ENCODE results near the gene BOC. TPM values are rescaled to one million over a fixed set of nuclear protein-coding genes. Genes with fewer than 3 reads are reported as not detected.
A peak's percentile ranks its signal among the peaks of the same experiment; 100 is the strongest.

The BOC gene
- total RNA-seq, 1 experiment from 2014 or later, result 7.3 TPM

DNA sequence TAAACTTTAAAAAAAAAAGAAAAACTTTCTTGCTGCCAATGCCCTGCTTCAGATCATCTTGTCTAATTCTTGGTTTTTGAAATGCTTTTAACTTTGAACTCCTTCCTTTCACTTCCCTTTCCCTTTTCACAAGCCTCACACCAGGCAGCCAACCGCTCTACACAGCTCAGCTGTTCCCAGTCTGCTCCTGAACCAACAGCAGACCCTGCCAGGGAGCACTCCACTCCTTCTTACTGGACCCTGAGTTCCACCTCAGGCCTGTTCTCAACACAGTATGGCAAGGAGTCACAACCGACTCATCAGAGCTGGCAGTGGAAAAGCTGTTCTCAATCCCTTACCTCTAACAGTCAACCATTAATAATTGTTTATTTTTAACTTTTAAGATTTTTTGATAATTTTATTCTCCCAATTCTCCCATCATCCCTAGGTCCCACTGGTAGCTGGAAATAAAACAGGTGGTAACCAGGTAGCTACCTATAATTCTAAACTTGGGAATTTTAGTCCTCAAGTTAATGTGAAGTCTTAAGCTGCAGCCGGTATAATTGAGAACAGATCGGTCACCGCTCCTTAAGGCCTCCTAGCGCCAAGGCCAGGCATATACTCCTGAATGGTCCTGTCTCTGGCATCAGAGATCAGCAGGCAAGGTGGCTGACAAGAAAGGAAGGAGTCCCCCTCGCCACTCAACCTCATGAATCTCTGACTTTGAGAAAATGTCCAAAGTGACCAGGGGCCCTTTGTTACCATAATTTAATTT, 43.9 kb downstream of the BOC start:
- DNase-seq, result peak; percentile 15
- Histone ChIP-seq H3K9me2 (replicated peaks; ENCODE audit: low read length) (no peaks in the 10 kb centered on the region), H3K4me3 (ENCODE audit: low read length) (no peak overlapping the region), H2AFZ (ENCODE audit: low read length) (no peak overlapping the region), H3K9ac (ENCODE audit: low read length) (no peak overlapping the region), H3K9me3 (ENCODE audit: low read length) (no peaks in the 10 kb centered on the region), H3K36me3 (ENCODE audit: low read depth, low read length) (no peaks in the 10 kb centered on the region), H3K4me2 (ENCODE audit: low read length) (no peak overlapping the region), H3K79me2 (ENCODE audit: low read length) (no peaks in the 10 kb centered on the region), H4K20me1 (ENCODE audit: low read length) (no peaks in the 10 kb centered on the region), H3K27ac (ENCODE audit: low read length) (no peak overlapping the region), H3F3A (ENCODE audit: low read length, unreplicated experiment) (no peaks in the 10 kb centered on the region), H3K27me3 (ENCODE audit: low read length) (no peaks in the 10 kb centered on the region), H3K4me1 (ENCODE audit: insufficient read depth, low read length) (no peaks in the 10 kb centered on the region)
- peak; percentile 73 for ATAC-seq
- ChIA-PET CTCF (interaction anchor here (0.6 to 1.1 kb wide), 2 partner anchors 34 to 53 kb away, joined by 3 to 6 read pairs; no protein-coding TSS in a partner anchor), POLR2A (ENCODE audit: unreplicated experiment) (interaction anchor here (0.6 to 0.7 kb wide), 2 partner anchors 96 to 369 kb away, joined by 3 read pairs; no protein-coding TSS in a partner anchor)
- TF ChIP-seq EZH2 (IDR thresholded peaks at IDR 0.05; ENCODE audit: low read length, unreplicated experiment), result no peak
- BruUV-seq (replicated peaks), result no TSS peak
- intact Hi-C loops (cut with micrococcal nuclease), result no loop called here

DNA sequence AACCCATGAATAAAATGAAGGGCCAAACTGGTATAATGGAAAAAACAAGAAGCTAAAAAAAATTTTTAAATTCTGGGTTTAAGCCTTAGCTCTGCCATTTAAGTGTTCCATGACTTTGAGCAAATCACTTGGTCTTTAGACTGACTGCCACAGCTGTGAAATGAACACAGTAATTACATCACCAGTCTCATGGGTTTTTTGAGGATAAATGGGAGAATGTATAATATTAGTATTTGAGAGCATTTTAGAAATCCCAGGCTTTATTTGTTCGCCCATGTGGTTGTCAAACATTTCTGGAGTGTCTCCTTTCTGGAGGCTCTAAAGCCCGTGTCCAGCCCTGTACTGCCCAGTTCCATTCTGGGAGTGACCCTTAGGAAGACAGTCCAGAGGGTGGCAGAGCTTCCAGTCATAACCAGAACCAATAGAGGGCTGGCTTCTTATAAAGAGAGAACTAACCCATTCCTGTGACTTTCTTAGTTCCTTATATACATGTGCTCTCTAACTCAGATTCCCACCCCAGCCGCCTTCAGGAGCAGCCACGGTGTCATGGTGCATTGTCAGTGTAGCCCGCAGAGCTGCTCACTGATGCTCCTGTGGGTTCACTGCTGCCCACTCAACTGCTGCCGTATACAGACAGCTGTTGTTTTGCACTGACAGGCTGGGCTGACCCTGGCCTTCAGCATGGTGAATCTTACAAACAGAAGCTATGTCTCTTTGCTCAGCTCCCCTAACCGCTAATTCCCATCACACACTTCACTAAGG, 44.7 kb downstream of the BOC start:
- CTCF ChIA-PET, result interaction anchor here (1.1 kb wide), 1 partner anchor 33 kb away, joined by 3 read pairs; no protein-coding TSS in a partner anchor
- no peaks in the 10 kb centered on the region for H3K4me1 ChIP-seq (ENCODE audit: insufficient read depth, low read length)
- H3K36me3 ChIP-seq (ENCODE audit: low read depth, low read length), result no peaks in the 10 kb centered on the region
- no peaks in the 10 kb centered on the region for H3K79me2 ChIP-seq (ENCODE audit: low read length)
- no peak overlapping the region for H2AFZ ChIP-seq (ENCODE audit: low read length)
- DNase-seq, result no peak
- H4K20me1 ChIP-seq (ENCODE audit: low read length), result no peaks in the 10 kb centered on the region
- intact Hi-C loops (cut with micrococcal nuclease), result no loop called here
- no peaks in the 10 kb centered on the region for H3K9me2 ChIP-seq (replicated peaks; ENCODE audit: low read length)
- TF ChIP-seq EZH2 (IDR thresholded peaks at IDR 0.05; ENCODE audit: low read length, unreplicated experiment), result no peak
- no peak for TF ChIP-seq EZH2phosphoT487 (IDR thresholded peaks at IDR 0.05; ENCODE audit: borderline replicate concordance, low read length)
- no peaks in the 10 kb centered on the region for H3F3A ChIP-seq (ENCODE audit: low read length, unreplicated experiment)
- H3K27me3 ChIP-seq (ENCODE audit: low read length), result no peaks in the 10 kb centered on the region
- BruUV-seq (replicated peaks), result no TSS peak
- H3K9ac ChIP-seq (ENCODE audit: low read length), result no peak overlapping the region
- H3K4me3 ChIP-seq (ENCODE audit: low read length), result no peak overlapping the region
- no peaks in the 10 kb centered on the region for H3K9me3 ChIP-seq (ENCODE audit: low read length)
- no peak overlapping the region for H3K4me2 ChIP-seq (ENCODE audit: low read length)
- no peak overlapping the region for H3K27ac ChIP-seq (ENCODE audit: low read length)
- POLR2A ChIA-PET (ENCODE audit: unreplicated experiment), result interaction anchor here (0.6 to 0.7 kb wide), 2 partner anchors 97 to 369 kb away, joined by 3 read pairs; no protein-coding TSS in a partner anchor
- no peak for ATAC-seq

DNA sequence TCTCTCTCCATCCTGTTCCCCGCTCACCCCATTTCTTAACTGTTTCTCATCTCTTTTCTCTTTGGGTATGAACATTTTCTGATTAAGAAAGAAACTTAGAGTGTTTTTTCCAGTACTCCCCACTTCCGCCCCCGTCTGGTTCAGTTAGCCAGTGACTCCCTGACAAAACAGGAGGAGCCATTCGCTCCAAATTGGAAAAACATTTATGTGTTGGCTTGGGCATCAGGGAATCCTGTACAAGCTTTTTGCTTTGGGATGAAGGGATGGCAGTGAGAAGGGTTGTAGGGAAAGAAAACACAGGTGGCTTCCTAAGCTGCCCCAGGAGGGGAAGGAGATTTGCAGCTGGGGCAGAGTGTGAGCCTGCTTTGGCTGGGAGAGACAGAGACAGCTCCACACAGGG, 47.0 kb downstream of the BOC start:
- Histone ChIP-seq H3K79me2 (ENCODE audit: low read length) (no peaks in the 10 kb centered on the region), H4K20me1 (ENCODE audit: low read length) (no peaks in the 10 kb centered on the region), H3K4me3 (ENCODE audit: low read length) (no peak overlapping the region), H3F3A (ENCODE audit: low read length, unreplicated experiment) (no peaks in the 10 kb centered on the region), H3K9ac (ENCODE audit: low read length) (no peak overlapping the region), H3K27me3 (ENCODE audit: low read length) (no peaks in the 10 kb centered on the region), H3K9me2 (replicated peaks; ENCODE audit: low read length) (no peaks in the 10 kb centered on the region), H2AFZ (ENCODE audit: low read length) (no peak overlapping the region), H3K36me3 (ENCODE audit: low read depth, low read length) (no peaks in the 10 kb centered on the region), H3K4me2 (ENCODE audit: low read length) (no peak overlapping the region), H3K27ac (ENCODE audit: low read length) (no peak overlapping the region), H3K9me3 (ENCODE audit: low read length) (no peaks in the 10 kb centered on the region), H3K4me1 (ENCODE audit: insufficient read depth, low read length) (no peaks in the 10 kb centered on the region)
- ATAC-seq, result no peak
- TF ChIP-seq, protein P1, sequence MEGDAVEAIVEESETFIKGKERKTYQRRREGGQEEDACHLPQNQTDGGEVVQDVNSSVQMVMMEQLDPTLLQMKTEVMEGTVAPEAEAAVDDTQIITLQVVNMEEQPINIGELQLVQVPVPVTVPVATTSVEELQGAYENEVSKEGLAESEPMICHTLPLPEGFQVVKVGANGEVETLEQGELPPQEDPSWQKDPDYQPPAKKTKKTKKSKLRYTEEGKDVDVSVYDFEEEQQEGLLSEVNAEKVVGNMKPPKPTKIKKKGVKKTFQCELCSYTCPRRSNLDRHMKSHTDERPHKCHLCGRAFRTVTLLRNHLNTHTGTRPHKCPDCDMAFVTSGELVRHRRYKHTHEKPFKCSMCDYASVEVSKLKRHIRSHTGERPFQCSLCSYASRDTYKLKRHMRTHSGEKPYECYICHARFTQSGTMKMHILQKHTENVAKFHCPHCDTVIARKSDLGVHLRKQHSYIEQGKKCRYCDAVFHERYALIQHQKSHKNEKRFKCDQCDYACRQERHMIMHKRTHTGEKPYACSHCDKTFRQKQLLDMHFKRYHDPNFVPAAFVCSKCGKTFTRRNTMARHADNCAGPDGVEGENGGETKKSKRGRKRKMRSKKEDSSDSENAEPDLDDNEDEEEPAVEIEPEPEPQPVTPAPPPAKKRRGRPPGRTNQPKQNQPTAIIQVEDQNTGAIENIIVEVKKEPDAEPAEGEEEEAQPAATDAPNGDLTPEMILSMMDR (conservative IDR thresholded peaks at IDR 0.05; ENCODE audit: low read depth, low read length), result no peak
- no peak for TF ChIP-seq EZH2 (IDR thresholded peaks at IDR 0.05; ENCODE audit: low read length, unreplicated experiment)
- TF ChIP-seq EZH2phosphoT487 (IDR thresholded peaks at IDR 0.05; ENCODE audit: borderline replicate concordance, low read length), result no peak
- CTCF ChIA-PET, result no interaction called here
- BruUV-seq (replicated peaks), result no TSS peak
- no peak for DNase-seq
- intact Hi-C loops (cut with micrococcal nuclease), result no loop called here
- POLR2A ChIA-PET (ENCODE audit: unreplicated experiment), result no interaction called here
